Measurements from ENCODE around the gene DCAF5.
A peak's percentile ranks its signal among the peaks of the same experiment; 100 is the strongest.
"Not testable (repeated sequence)": the region's sequence is repeated elsewhere in the genome, so short reads cannot be mapped to it uniquely, and the experiment has no call there.

Gene DCAF5

GRCh38 chr14:69042299-69042698 lies 110.6 kb downstream of the DCAF5 start:
- DNase-seq (ENCODE audit: low read depth in 2 of 2): no peak

- DNase-seq (ENCODE audit: low read depth in 2 of 2): no peak
These were observed 111.1 kb downstream of the DCAF5 start for GRCh38 chr14:69041783-69042182.

GRCh38 chr14:69040353-69040752 lies 112.6 kb downstream of the DCAF5 start:
- DNase-seq (ENCODE audit: low read depth in 2 of 2): no peak

- DNase-seq (ENCODE audit: low read depth in 2 of 2): no peak
These were observed 113.7 kb downstream of the DCAF5 start for GRCh38 chr14:69039288-69039628.

GRCh38 chr14:69038455-69039287 lies 114.2 kb downstream of the DCAF5 start:
- DNase-seq (ENCODE audit: low read depth in 2 of 2): no peak

GRCh38 chr14:69037790-69038454 lies 115.0 kb downstream of the DCAF5 start:
- DNase-seq (ENCODE audit: low read depth in 2 of 2): no peak

- no peak for DNase-seq (ENCODE audit: low read depth in 2 of 2)
These were observed 116.0 kb downstream of the DCAF5 start for GRCh38 chr14:69036757-69037506.

- DNase-seq (ENCODE audit: low read depth in 2 of 2): no peak
These were observed 118.2 kb downstream of the DCAF5 start for GRCh38 chr14:69034612-69035262.

GRCh38 chr14:69027242-69027913 lies 125.5 kb downstream of the DCAF5 start:
- no peak for DNase-seq (ENCODE audit: low read depth in 2 of 2)

GRCh38 chr14:69023035-69023434 lies 129.9 kb downstream of the DCAF5 start:
- no peak for DNase-seq (ENCODE audit: low read depth in 2 of 2)

- DNase-seq (ENCODE audit: low read depth in 2 of 2): not testable (repeated sequence)
These were observed 130.8 kb downstream of the DCAF5 start for GRCh38 chr14:69022093-69022492.

GRCh38 chr14:69017706-69018105 lies 135.2 kb downstream of the DCAF5 start:
- DNase-seq (ENCODE audit: low read depth in 2 of 2): no peak

- DNase-seq (ENCODE audit: low read depth in 2 of 2): no peak
These were observed 138.1 kb downstream of the DCAF5 start for GRCh38 chr14:69014829-69015259.

- DNase-seq (ENCODE audit: low read depth in 2 of 2): no peak
These were observed 138.8 kb downstream of the DCAF5 start for GRCh38 chr14:69013943-69014782.

GRCh38 chr14:69012256-69012953 lies 140.5 kb downstream of the DCAF5 start:
- no peak for DNase-seq (ENCODE audit: low read depth in 2 of 2)

- DNase-seq (ENCODE audit: low read depth in 2 of 2): no peak
These were observed 142.3 kb downstream of the DCAF5 start for GRCh38 chr14:69010648-69011047.

GRCh38 chr14:69008421-69008884 lies 144.5 kb downstream of the DCAF5 start:
- no peak for DNase-seq (ENCODE audit: low read depth in 2 of 2)

- DNase-seq (ENCODE audit: low read depth in 2 of 2): no peak
These were observed 146.6 kb downstream of the DCAF5 start for GRCh38 chr14:69006346-69006745.

- peak in 1 of 2 donors; percentile 17 for DNase-seq (ENCODE audit: low read depth in 2 of 2)
These were observed 147.3 kb downstream of the DCAF5 start for GRCh38 chr14:69005432-69006148.
